GM23248 (cell line): ENCODE results near the gene BRCA1.

ENCODE experiments used
- EZH2 ChIP-seq: fragments of 200-600 bp; sonication (generic); IDR thresholded peaks from 2 replicates; pipeline ENCODE4 v1.6.1; 2018; ENCODE audit warnings: antibody characterized with exemption, mild to moderate bottlenecking; ENCODE audit not compliant: insufficient read depth, poor library complexity, severe bottlenecking
- EZH2phosphoT487 ChIP-seq: fragments of 200-600 bp; sonication (generic); IDR thresholded peaks from 2 replicates; pipeline ENCODE4 v1.6.1; 2018; ENCODE audit warnings: antibody characterized with exemption, moderate library complexity, mild to moderate bottlenecking, low read depth; ENCODE audit not compliant: insufficient read depth

- TF ChIP-seq EZH2 (no peak), EZH2phosphoT487 (no peak)
Measured at GRCh38 chr17:42999003-42999525, 126.1 kb downstream of the BRCA1 start.
